ENCODE data around the gene TENM3.

TENM3 gene

DNA sequence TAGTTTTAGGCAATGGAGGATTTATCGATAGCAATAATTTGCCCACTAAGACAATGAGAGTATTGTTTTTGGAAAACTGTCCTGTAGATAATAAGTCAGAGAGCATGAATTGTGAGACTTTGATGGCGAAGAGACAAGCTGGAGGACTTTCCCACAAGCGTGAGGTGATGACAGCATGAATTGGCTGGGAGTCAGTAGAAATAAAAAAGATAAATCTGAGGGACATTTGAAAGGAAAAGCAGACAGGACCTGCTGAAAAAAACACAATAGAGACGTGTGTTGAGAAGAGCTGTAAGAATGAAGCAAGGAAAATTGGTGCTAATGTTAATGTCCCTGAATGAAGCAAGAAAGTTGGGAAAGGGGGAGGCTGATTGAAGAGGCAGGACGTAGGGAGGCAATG is 440.5 kb downstream of the TENM3 start:
- no peak for TF ChIP-seq GATA3 (IDR thresholded peaks at IDR 0.05; ENCODE audit: low read depth, low read length)

DNA sequence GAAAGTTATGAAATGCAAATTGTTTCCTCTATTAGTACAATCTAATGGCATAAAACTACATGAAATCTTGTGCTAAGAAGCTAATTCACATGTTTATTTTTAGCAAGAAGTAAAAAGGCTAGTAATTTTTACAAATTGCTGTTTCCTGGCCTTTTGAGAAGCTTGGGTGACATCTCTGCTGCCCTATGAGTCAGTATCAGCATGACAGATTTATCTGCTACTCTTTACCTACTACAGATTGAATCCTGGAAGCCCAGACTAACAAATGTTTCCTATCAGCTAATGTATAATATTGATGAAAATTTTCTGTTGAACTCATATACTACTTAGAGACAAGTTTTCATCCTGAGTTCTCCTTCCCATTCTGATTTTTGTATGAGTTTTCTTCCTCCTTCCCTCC is 441.6 kb downstream of the TENM3 start:
- TF ChIP-seq GATA2 (IDR thresholded peaks at IDR 0.05; ENCODE audit: low read depth, low read length) (no peak), GATA3 (IDR thresholded peaks at IDR 0.05; ENCODE audit: low read depth, low read length) (no peak)

DNA sequence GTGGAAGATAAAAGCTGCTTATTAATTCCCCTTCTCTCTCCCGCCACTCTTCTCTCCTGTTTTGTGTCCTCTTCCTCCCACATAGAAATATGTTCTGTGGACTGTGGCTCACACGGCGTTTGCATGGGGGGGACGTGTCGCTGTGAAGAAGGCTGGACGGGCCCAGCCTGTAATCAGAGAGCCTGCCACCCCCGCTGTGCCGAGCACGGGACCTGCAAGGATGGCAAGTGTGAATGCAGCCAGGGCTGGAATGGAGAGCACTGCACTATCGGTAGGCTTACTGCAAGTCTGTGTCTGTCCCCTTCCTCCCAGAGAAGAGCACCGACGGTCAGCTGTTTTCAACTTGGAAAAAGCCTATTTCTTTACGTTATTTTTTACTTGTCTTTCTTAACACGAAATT is 444.9 kb downstream of the TENM3 start:
- TF ChIP-seq GATA2 (IDR thresholded peaks at IDR 0.05; ENCODE audit: low read depth, low read length) (no peak), GATA3 (IDR thresholded peaks at IDR 0.05; ENCODE audit: low read depth, low read length) (no peak)

DNA sequence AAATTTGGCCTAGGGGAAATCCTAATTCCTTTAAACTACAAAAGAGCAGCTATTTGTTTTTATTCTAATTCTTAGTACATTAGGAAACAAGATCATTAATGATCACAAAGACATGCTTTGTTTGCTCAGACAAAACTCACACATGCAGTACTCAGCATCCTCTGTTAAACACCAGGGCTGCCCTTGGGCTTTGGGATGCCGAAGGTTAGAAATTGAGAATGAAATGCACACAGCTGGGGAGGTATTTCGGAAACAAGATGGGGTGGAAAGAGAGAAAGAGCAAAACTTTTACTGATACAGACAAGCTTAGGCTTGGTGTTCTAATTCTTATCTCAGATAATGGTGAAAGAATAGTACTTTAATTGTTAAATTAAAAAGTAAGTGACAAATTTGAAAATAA is 451.3 kb downstream of the TENM3 start:
- no peak for TF ChIP-seq GATA3 (IDR thresholded peaks at IDR 0.05; ENCODE audit: low read depth, low read length)
- TF ChIP-seq GATA2 (IDR thresholded peaks at IDR 0.05; ENCODE audit: low read depth, low read length), result no peak

DNA sequence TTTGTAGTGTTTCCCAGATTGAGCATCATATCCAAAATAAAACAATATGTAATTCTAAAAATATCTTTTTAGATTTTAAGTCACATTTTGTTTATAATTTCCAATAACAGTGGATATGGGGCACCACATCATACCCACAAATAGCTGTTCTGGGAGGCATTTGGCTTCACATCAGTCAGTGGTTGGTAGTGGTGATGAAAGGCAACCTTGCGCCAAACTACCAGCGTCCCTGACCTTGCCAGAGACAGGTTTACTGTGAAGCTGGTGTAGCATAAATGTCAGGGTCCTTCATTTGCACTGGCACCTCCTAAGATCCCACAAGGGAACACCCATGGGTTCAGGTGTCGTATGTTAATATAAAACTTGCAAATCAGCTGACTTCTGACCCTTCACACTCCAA is 451.8 kb downstream of the TENM3 start:
- no peak for TF ChIP-seq GATA2 (IDR thresholded peaks at IDR 0.05; ENCODE audit: low read depth, low read length)
- no peak for TF ChIP-seq GATA3 (IDR thresholded peaks at IDR 0.05; ENCODE audit: low read depth, low read length)

DNA sequence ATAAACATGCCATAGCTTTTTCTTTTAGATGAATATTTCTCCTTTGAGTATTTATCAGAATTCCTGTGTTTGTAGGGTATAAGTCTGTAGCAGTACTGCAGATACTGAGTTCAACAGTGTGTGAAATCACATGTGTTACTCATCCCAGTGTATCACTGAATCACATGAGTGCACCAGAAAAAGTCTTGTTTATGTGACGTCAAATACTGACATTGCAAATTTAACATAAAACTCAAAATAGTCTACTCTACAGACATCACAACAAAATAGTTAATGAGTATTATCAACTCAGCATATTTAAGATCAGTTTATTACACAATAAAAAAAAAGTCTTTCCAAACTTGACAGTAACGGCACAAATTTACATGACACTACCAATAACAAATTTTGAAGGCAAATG is 452.6 kb downstream of the TENM3 start:
- TF ChIP-seq GATA2 (IDR thresholded peaks at IDR 0.05; ENCODE audit: low read depth, low read length), result no peak
- no peak for TF ChIP-seq GATA3 (IDR thresholded peaks at IDR 0.05; ENCODE audit: low read depth, low read length)

DNA sequence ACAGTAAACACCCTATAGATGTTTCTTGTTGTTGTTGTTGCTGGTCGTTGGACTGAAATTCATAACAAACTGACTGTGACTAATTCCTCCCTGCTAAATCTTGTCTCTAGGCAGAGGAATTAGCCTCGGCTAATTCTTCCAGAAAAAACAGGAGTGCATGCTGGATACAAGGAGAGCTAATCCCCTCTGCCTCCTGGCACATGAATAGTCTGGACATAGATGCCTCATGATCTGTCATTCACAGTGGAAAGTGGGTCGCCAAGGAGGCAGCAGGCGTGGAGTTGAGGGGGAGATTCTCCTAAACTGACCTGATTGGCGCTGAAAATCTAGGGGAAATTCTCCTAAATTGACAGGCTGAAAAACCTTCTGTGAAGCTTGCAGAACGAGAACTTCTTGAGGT is 453.9 kb downstream of the TENM3 start:
- TF ChIP-seq GATA2 (IDR thresholded peaks at IDR 0.05; ENCODE audit: low read depth, low read length) (no peak), GATA3 (IDR thresholded peaks at IDR 0.05; ENCODE audit: low read depth, low read length) (no peak)

DNA sequence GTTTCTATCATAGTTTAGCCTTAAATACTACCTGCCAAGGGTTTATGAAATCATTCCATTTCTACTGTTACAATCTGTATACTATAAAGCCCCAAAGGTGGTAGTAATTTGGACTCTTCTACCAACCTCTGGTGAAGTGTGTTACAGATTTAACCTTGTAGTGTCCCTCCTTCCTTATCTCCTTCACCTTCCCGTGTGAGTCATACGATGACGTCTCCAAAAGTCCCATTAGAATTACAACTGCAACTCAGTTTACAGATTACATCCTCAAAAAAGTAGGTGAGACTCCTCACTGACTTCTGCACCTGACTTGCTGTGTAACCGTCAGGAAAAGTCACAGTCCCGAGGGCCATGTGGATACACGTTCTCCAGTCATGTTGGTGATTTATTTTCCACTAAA is 455.0 kb downstream of the TENM3 start:
- TF ChIP-seq GATA2 (IDR thresholded peaks at IDR 0.05; ENCODE audit: low read depth, low read length), result no peak
- no peak for TF ChIP-seq GATA3 (IDR thresholded peaks at IDR 0.05; ENCODE audit: low read depth, low read length)

DNA sequence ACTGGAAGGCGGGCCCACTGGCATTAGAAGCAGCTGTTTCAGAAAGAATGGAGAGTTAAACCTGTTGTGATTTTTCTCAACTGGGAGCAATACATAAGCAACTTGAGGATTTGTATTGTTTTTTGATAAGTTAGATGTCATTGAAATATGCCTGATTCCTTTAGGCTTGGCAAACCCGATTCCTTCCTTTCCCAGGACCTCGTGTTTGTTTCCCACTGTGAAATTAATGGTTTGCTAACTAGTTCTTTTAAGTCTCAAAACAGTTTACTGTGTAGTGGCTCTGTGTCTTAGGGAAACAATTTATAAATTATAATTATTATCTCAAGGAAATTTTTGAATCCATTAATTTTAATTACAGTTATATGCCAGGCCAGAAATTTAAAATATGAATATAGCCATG is 456.0 kb downstream of the TENM3 start:
- TF ChIP-seq GATA3 (IDR thresholded peaks at IDR 0.05; ENCODE audit: low read depth, low read length) (no peak), GATA2 (IDR thresholded peaks at IDR 0.05; ENCODE audit: low read depth, low read length) (no peak)

DNA sequence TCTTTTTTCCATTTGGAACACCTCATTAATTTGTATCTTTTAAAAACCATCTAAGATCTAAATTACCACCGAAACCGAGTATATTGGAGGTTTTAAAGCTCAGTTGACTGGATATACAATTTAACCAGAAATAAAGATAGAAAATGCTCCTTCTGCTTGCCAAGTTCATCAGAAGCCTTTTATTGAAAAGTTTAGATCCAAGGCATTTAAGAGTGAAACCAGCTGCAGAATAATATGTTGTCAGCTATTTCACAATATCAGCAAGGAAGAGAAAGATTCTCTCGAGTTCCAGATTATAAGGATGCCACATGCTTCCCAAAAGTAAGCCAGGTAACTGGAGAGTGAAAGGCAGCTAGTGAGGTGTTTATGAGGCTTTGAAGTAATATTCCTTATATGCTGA is 456.6 kb downstream of the TENM3 start:
- TF ChIP-seq GATA2 (IDR thresholded peaks at IDR 0.05; ENCODE audit: low read depth, low read length) (no peak), GATA3 (IDR thresholded peaks at IDR 0.05; ENCODE audit: low read depth, low read length) (no peak)

DNA sequence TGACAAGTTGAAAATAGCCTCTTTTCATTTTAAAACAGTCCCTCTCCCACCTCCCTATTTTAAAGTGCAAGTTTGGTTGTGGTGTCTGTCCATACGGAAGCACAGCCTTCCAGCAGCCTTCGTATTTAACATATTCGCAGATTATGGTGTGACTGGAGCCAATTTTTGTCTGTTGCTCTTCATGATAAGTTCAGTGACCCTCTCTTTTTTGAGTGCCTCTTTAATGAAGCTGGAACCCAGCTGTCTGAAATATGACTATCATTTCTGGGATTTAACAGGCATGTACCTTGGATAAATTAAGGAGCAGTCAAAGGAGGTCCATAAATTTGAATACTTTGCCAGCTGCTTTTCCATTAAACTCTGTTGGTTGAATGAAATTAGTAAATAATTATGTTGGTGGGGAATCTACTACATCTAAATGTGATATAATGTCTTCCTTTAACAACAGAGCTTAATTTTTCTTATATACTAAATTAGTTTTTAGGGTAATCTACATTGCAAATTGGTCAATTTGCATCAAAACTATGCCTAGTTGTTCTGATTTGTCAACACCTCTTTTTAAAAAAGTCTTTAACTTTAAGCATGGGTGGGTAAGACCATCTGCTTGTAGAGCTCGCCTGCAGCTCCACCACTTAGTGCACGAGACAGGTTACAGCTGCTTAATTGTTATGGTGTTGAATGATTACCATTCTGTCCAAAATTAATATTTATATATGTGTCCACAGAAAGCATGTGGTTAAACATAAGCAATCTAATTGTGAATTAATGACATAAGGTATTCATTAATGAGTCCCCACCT is 457.4 kb downstream of the TENM3 start:
- TF ChIP-seq GATA2 (IDR thresholded peaks at IDR 0.05; ENCODE audit: low read depth, low read length) (no peak), GATA3 (IDR thresholded peaks at IDR 0.05; ENCODE audit: low read depth, low read length) (no peak)

DNA sequence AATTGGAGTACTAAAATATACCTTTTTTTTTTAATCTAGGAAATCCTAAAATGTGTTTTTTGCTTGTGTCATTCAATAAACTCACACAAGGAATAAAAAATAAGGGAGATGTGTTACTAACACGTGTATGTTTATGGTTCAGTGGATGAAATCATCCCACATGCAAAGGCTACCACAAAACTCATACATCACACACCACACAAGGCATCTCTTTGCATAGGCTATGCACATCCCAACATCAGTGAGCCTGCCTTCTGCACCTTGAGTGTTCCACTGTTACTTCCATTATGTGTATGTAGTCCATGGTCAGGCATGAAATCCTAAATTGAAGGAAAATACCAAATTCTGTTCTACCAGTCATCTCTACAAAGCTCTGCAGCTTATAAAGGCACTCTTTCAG is 460.9 kb downstream of the TENM3 start:
- TF ChIP-seq GATA3 (IDR thresholded peaks at IDR 0.05; ENCODE audit: low read depth, low read length), result no peak
- no peak for TF ChIP-seq GATA2 (IDR thresholded peaks at IDR 0.05; ENCODE audit: low read depth, low read length)

DNA sequence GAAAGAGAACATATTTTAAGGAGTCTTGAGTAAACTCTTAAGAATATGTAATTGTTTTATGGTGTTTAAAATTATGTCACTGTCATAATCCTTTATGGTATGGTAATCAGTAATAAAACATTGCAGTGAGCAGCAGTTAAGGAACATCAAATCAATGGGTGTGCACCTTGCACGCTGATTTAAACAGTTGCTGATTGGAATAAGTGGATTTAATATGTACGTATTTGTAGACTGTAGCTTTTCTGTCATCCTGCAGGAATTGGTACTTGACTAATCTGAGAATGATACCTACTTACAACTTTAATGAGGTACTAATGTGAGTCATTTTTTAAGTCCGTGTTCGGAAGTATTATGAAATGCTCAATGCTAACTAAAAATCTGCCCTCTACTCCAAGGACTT is 461.7 kb downstream of the TENM3 start:
- TF ChIP-seq GATA3 (IDR thresholded peaks at IDR 0.05; ENCODE audit: low read depth, low read length) (no peak), GATA2 (IDR thresholded peaks at IDR 0.05; ENCODE audit: low read depth, low read length) (no peak)

DNA sequence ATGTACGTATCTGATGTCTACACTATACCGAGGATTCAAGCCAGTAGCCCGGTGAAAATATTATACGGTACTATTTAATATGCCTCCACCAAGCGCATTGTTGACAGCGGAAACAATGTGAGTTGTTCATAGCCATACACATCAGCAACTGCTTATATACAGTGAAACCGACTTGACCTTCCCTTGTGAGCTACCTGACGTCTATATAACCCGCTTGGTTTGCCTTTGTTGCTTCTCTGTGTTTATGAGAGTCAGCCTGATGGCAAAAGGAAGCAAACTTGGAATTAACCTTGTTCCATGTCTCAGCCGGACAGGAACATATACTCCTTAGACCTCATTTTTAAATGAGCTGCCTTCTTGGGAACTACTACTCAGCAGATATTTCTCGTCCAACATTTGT is 462.2 kb downstream of the TENM3 start:
- TF ChIP-seq GATA2 (IDR thresholded peaks at IDR 0.05; ENCODE audit: low read depth, low read length) (no peak), GATA3 (IDR thresholded peaks at IDR 0.05; ENCODE audit: low read depth, low read length) (no peak)

DNA sequence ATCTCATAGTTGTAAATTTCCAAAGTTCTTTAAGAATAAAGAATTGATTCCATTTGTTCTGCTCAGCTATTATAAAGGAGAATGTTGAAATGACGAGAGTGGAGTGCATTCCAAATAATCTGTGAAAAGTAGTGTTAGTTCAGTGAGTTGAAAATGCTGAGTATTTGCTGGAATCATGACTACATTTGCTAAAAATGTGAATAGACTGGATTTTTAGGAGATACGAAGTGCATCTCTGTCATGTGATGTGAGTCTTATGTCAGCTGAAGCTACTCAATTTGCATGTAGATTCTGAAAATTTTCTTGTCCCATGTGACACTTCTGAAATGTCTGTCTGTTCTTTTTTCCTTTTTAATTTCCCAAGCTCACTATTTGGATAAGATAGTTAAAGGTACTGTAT is 468.0 kb downstream of the TENM3 start:
- TF ChIP-seq GATA3 (IDR thresholded peaks at IDR 0.05; ENCODE audit: low read depth, low read length) (no peak), GATA2 (IDR thresholded peaks at IDR 0.05; ENCODE audit: low read depth, low read length) (no peak)

DNA sequence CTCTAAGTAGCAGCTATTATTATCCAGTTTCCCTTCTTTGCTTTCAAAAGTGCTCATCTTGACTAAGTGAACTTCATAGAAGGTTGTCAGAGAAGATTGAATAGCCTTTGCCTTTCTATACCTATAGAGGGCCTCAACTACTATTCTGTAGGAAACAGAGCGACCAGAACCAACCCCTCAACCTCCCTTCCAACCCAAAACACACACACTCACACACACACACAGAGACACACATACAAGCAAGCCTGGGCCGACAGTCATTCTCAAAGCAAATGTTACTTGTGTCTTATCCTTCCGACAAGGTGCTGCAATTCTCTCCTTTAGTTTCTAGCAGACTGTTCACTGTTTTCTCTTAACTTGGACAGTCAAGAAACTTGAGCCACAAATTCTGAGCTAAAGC is 472.3 kb downstream of the TENM3 start:
- TF ChIP-seq GATA3 (IDR thresholded peaks at IDR 0.05; ENCODE audit: low read depth, low read length) (no peak), GATA2 (IDR thresholded peaks at IDR 0.05; ENCODE audit: low read depth, low read length) (no peak)

All from SH-SY5Y (cell line).